ENCODE data around the gene OSM.

Gene OSM

GRCh38 chr22:30233582-30233981 is 33.1 kb downstream of the OSM start:
- Mint-ChIP-seq H3K9me3 (no peaks in the 10 kb centered on the region), H3K4me1 (peaks cover 2% of the 10 kb centered on the region), H3K4me3 (no peak overlapping the region), H3K27me3 (peaks cover 5% of the 10 kb centered on the region), H3K27ac (no peak overlapping the region), H3K36me3 (no peaks in the 10 kb centered on the region)
- DNase-seq (ENCODE audit: low spot score in 2 of 2) (no peak), ATAC-seq (ENCODE audit: low read depth) (no peak)

GRCh38 chr22:30232716-30233218 is 33.9 kb downstream of the OSM start:
- Mint-ChIP-seq H3K36me3 (no peaks in the 10 kb centered on the region), H3K27ac (no peak overlapping the region), H3K9me3 (no peaks in the 10 kb centered on the region), H3K4me1 (peaks cover 2% of the 10 kb centered on the region), H3K4me3 (no peak overlapping the region), H3K27me3 (peaks cover 5% of the 10 kb centered on the region)
- no peak for ATAC-seq (ENCODE audit: low read depth)
- DNase-seq (ENCODE audit: low spot score in 2 of 2): no peak

- no peak overlapping the region for H3K4me3 Mint-ChIP-seq
- H3K27ac Mint-ChIP-seq: no peak overlapping the region
- H3K4me1 Mint-ChIP-seq: peaks cover 2% of the 10 kb centered on the region
- no peaks in the 10 kb centered on the region for H3K9me3 Mint-ChIP-seq
- peaks cover 9% of the 10 kb centered on the region for H3K27me3 Mint-ChIP-seq
- H3K36me3 Mint-ChIP-seq: no peaks in the 10 kb centered on the region
- DNase-seq (ENCODE audit: low spot score in 2 of 2) (no peak), ATAC-seq (ENCODE audit: low read depth) (no peak)
Measured at GRCh38 chr22:30230787-30231461, 35.7 kb downstream of the OSM start.

- ATAC-seq (ENCODE audit: low read depth) (no peak), DNase-seq (ENCODE audit: low spot score in 2 of 2) (no peak)
- peaks cover 9% of the 10 kb centered on the region for H3K27me3 Mint-ChIP-seq
- peaks cover 2% of the 10 kb centered on the region for H3K4me1 Mint-ChIP-seq
- H3K36me3 Mint-ChIP-seq: no peaks in the 10 kb centered on the region
- H3K27ac Mint-ChIP-seq: no peak overlapping the region
- H3K4me3 Mint-ChIP-seq: no peak overlapping the region
- H3K9me3 Mint-ChIP-seq: no peaks in the 10 kb centered on the region
Measured at GRCh38 chr22:30230330-30230729, 36.3 kb downstream of the OSM start.

- Mint-ChIP-seq H3K27ac (no peak overlapping the region), H3K27me3 (peaks cover 13% of the 10 kb centered on the region), H3K9me3 (no peaks in the 10 kb centered on the region), H3K4me1 (peaks cover 2% of the 10 kb centered on the region), H3K36me3 (no peaks in the 10 kb centered on the region), H3K4me3 (no peak overlapping the region)
- DNase-seq (ENCODE audit: low spot score in 2 of 2): no peak
- no peak for ATAC-seq (ENCODE audit: low read depth)
Measured at GRCh38 chr22:30228509-30229359, 37.9 kb downstream of the OSM start.

- ATAC-seq (ENCODE audit: low read depth) (no peak), DNase-seq (ENCODE audit: low spot score in 2 of 2) (no peak)
- Mint-ChIP-seq H3K36me3 (no peaks in the 10 kb centered on the region), H3K27me3 (peaks cover 13% of the 10 kb centered on the region), H3K27ac (no peak overlapping the region), H3K9me3 (no peaks in the 10 kb centered on the region), H3K4me3 (no peak overlapping the region), H3K4me1 (peaks cover 4% of the 10 kb centered on the region)
Measured at GRCh38 chr22:30227438-30228228, 39.0 kb downstream of the OSM start.

GRCh38 chr22:30226192-30226832 is 40.3 kb downstream of the OSM start:
- peaks cover 13% of the 10 kb centered on the region for H3K27me3 Mint-ChIP-seq
- H3K4me3 Mint-ChIP-seq: no peak overlapping the region
- DNase-seq (ENCODE audit: low spot score in 2 of 2) (no peak), ATAC-seq (ENCODE audit: low read depth) (no peak)
- no peak overlapping the region for H3K27ac Mint-ChIP-seq
- H3K36me3 Mint-ChIP-seq: no peaks in the 10 kb centered on the region
- H3K4me1 Mint-ChIP-seq: peaks cover 11% of the 10 kb centered on the region
- no peaks in the 10 kb centered on the region for H3K9me3 Mint-ChIP-seq

GRCh38 chr22:30225220-30225927 is 41.3 kb downstream of the OSM start:
- no peaks in the 10 kb centered on the region for H3K9me3 Mint-ChIP-seq
- H3K4me3 Mint-ChIP-seq: no peak overlapping the region
- DNase-seq (ENCODE audit: low spot score in 2 of 2) (no peak), ATAC-seq (ENCODE audit: low read depth) (no peak)
- H3K4me1 Mint-ChIP-seq: peaks cover 19% of the 10 kb centered on the region
- peaks cover 11% of the 10 kb centered on the region for H3K27me3 Mint-ChIP-seq
- no peaks in the 10 kb centered on the region for H3K36me3 Mint-ChIP-seq
- no peak overlapping the region for H3K27ac Mint-ChIP-seq

- Mint-ChIP-seq H3K4me1 (peaks cover 25% of the 10 kb centered on the region), H3K36me3 (no peaks in the 10 kb centered on the region), H3K27ac (no peak overlapping the region), H3K4me3 (no peak overlapping the region), H3K9me3 (no peaks in the 10 kb centered on the region), H3K27me3 (peaks cover 10% of the 10 kb centered on the region)
- no peak for DNase-seq (ENCODE audit: low spot score in 2 of 2)
- ATAC-seq (ENCODE audit: low read depth): no peak
Measured at GRCh38 chr22:30224161-30224857, 42.3 kb downstream of the OSM start.

GRCh38 chr22:30223303-30223702 is 43.3 kb downstream of the OSM start:
- ATAC-seq (ENCODE audit: low read depth) (no peak), DNase-seq (ENCODE audit: low spot score in 2 of 2) (no peak)
- H3K4me1 Mint-ChIP-seq: peaks cover 25% of the 10 kb centered on the region
- peaks cover 8% of the 10 kb centered on the region for H3K27me3 Mint-ChIP-seq
- H3K4me3 Mint-ChIP-seq: no peak overlapping the region
- no peaks in the 10 kb centered on the region for H3K9me3 Mint-ChIP-seq
- no peak overlapping the region for H3K27ac Mint-ChIP-seq
- no peaks in the 10 kb centered on the region for H3K36me3 Mint-ChIP-seq

- no peaks in the 10 kb centered on the region for H3K36me3 Mint-ChIP-seq
- H3K4me1 Mint-ChIP-seq: peaks cover 25% of the 10 kb centered on the region
- ATAC-seq (ENCODE audit: low read depth) (no peak), DNase-seq (ENCODE audit: low spot score in 2 of 2) (no peak)
- H3K4me3 Mint-ChIP-seq: no peak overlapping the region
- no peak overlapping the region for H3K27ac Mint-ChIP-seq
- no peaks in the 10 kb centered on the region for H3K9me3 Mint-ChIP-seq
- H3K27me3 Mint-ChIP-seq: peaks cover 8% of the 10 kb centered on the region
Measured at GRCh38 chr22:30222321-30222720, 44.3 kb downstream of the OSM start.

GRCh38 chr22:30221121-30221992 is 45.3 kb downstream of the OSM start:
- peak; percentile 83 for ATAC-seq (ENCODE audit: low read depth)
- Mint-ChIP-seq H3K36me3 (no peaks in the 10 kb centered on the region), H3K27me3 (peaks cover 5% of the 10 kb centered on the region), H3K9me3 (no peaks in the 10 kb centered on the region), H3K4me3 (peak overlapping the region; percentile 1), H3K4me1 (peaks cover 25% of the 10 kb centered on the region), H3K27ac (peak overlapping the region; percentile 22)
- peak in 1 of 2 donors; percentile 35 for DNase-seq (ENCODE audit: low spot score in 2 of 2)

All from memory B cell (primary cell).